GM12801 (cell line): ENCODE measurements around the gene MDK.

Experiments used
- CTCF ChIP-seq: IDR thresholded peaks from one replicate; pipeline ENCODE4 v1.5.1; 2011; ENCODE audit warnings: control low read depth; ENCODE audit not compliant: insufficient read length; ENCODE audit errors: extremely low read depth

MDK gene, protein sequence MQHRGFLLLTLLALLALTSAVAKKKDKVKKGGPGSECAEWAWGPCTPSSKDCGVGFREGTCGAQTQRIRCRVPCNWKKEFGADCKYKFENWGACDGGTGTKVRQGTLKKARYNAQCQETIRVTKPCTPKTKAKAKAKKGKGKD

GRCh38 chr11:46381048-46381818, at the start of gene MDK:
Gene MDK (plus strand): TSS chr11:46381669. CDS start chr11:46382058, 389 bp downstream.
- TF ChIP-seq CTCF = no peak

DNA sequence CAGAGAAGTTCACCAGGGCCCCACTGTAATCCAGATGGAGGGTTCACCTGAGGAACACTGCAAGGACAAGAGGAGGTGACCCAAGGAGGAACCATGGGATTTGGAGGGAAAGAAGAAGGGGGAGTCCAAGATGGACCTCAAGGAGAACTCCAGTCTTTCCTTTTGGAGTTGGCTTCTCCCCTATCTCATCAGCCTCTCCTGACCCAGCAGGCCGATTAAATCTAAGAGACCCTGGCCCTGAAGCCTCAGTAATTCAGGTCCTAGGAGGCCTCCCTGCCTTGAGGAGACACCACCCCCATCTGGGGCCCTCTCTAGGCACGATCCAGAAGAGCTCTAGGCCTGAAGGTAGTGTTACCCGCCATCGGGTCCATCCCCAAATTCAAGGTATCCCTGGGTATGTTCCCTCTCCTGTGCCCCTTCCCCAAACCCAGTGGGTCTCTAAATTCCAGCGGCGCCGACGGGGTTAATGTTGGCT, 49.3 kb upstream of the MDK start:
- no peak for TF ChIP-seq CTCF

- TF ChIP-seq CTCF = no peak
These were observed 48.7 kb upstream of the MDK start for GRCh38 chr11:46332568-46333393.

DNA sequence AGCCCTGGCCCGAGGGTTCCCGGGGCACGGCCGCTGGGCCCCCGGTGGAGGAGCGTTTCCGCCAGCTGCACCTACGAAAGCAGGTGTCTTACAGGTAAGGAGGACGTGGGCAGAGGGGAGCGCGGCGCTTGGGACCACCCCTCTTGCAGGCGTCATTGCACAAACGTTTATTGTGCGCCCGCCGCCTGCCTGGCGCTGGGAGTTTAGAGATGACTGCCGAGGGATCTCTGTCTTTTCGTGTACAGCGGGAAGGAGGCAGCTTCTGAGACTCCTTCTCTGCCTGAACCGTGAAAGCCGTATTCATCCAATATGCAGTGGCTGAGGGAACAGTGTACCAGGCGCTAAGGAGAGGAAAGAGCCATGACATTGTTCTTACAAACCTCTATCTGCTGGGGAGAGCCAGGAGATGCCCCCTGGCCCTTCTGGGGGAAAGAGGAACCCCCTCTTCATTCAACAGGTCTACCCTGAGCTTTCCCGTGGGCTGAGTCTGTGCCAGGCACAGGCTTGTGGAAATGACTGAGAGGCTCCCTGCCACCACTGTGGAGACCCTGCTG, 48.0 kb upstream of the MDK start:
- no peak for TF ChIP-seq CTCF

DNA sequence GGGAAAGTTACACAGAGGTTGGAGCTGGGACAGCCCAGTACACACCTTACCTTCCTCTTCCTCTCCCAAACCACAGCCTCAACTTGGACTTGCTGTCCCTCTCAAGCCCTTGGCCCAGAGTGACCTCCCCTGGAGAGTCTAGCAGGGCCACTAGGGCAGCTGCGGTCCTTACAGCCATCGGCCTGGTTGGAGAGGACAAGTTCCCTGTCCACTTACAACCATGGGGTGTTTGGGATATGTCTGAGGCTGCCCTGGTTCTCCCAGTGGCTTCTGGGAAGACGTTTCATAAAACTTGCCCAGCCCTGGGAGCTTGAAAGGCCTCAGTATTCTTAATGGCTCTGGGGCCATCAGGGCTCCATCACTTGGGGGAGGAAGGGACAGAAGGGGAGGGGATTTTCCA, 47.3 kb upstream of the MDK start:
- no peak for TF ChIP-seq CTCF

GRCh38 chr11:46335271-46335670, 46.2 kb upstream of the MDK start:
- TF ChIP-seq CTCF = no peak

GRCh38 chr11:46335890-46336562, 45.4 kb upstream of the MDK start:
- TF ChIP-seq CTCF = no peak
